Osteocyte (in vitro differentiated cells): ENCODE results near the gene GRIA4. TPM values are rescaled to one million over a fixed set of nuclear protein-coding genes. Genes with fewer than 3 reads are reported as not detected.

Source experiments
- DNase-seq: peaks from one replicate; pipeline ENCODE4 v3.0.0; 2021; ENCODE audit warnings: mixed read lengths; ENCODE audit not compliant: unreplicated experiment; ENCODE audit errors: extremely low spot score
- H3K27ac Mint-ChIP-seq: one replicate; pipeline ENCODE4 v1.8.0; 2021; ENCODE audit warnings: mild to moderate bottlenecking, mixed read lengths; ENCODE audit not compliant: unreplicated experiment
- H3K27me3 Mint-ChIP-seq: one replicate; pipeline ENCODE4 v1.8.0; 2021; ENCODE audit warnings: mixed read lengths; ENCODE audit not compliant: unreplicated experiment
- H3K36me3 Mint-ChIP-seq: one replicate; pipeline ENCODE4 v1.8.0; 2021; ENCODE audit warnings: mixed read lengths; ENCODE audit not compliant: unreplicated experiment
- H3K4me1 Mint-ChIP-seq: one replicate; pipeline ENCODE4 v1.8.0; 2021; ENCODE audit warnings: mixed read lengths; ENCODE audit not compliant: unreplicated experiment
- H3K4me3 Mint-ChIP-seq: one replicate; pipeline ENCODE4 v1.8.0; 2021; ENCODE audit warnings: mild to moderate bottlenecking, moderate library complexity, mixed read lengths; ENCODE audit not compliant: unreplicated experiment
- H3K9me3 Mint-ChIP-seq: one replicate; pipeline ENCODE4 v1.8.0; 2021; ENCODE audit warnings: mixed read lengths; ENCODE audit not compliant: unreplicated experiment
- total RNA-seq: library from RNA; stranded (reverse); gene quantifications from 2 replicates; pipeline ENCODE4 v1.2.1, GENCODE V29; 2021
- TF ChIP-seq, protein P1 (sequence below): fragments of 200-600 bp; sonication (generic); IDR thresholded peaks from 2 replicates; pipeline ENCODE4 v1.5.0; 2021; ENCODE audit warnings: antibody characterized with exemption, mild to moderate bottlenecking, moderate library complexity

GRIA4 gene
- total RNA-seq, 1 donor from 2014 or later, result not detected

DNA sequence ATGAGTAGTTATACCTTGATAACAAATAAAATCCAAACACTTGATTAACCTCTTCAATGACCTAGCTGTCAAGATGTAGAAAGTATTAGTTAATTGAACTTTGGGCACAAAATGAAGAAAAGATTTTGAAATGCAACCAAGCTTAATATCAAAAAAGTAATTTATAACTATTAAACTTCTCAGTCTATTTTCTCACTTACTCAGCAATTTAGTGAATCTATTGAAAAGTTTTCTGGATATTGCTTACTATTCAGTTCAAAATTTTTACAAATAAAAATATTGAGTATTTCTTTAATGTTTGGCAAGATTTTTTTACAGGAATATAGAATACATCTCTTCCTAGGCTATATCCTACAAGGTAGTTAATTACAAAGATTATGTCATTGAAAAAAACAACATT lies 192.5 kb downstream of the GRIA4 start:
- Mint-ChIP-seq H3K36me3 (no peaks in the 10 kb centered on the region), H3K4me3 (no peak overlapping the region), H3K27me3 (no peaks in the 10 kb centered on the region), H3K27ac (no peak overlapping the region), H3K4me1 (no peaks in the 10 kb centered on the region), H3K9me3 (no peaks in the 10 kb centered on the region)
- no peak for DNase-seq
- TF ChIP-seq, protein P1, sequence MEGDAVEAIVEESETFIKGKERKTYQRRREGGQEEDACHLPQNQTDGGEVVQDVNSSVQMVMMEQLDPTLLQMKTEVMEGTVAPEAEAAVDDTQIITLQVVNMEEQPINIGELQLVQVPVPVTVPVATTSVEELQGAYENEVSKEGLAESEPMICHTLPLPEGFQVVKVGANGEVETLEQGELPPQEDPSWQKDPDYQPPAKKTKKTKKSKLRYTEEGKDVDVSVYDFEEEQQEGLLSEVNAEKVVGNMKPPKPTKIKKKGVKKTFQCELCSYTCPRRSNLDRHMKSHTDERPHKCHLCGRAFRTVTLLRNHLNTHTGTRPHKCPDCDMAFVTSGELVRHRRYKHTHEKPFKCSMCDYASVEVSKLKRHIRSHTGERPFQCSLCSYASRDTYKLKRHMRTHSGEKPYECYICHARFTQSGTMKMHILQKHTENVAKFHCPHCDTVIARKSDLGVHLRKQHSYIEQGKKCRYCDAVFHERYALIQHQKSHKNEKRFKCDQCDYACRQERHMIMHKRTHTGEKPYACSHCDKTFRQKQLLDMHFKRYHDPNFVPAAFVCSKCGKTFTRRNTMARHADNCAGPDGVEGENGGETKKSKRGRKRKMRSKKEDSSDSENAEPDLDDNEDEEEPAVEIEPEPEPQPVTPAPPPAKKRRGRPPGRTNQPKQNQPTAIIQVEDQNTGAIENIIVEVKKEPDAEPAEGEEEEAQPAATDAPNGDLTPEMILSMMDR, result no peak

- Mint-ChIP-seq H3K27me3 (peaks cover 4% of the 10 kb centered on the region), H3K27ac (no peak overlapping the region), H3K4me3 (no peak overlapping the region), H3K9me3 (no peaks in the 10 kb centered on the region), H3K4me1 (no peaks in the 10 kb centered on the region), H3K36me3 (no peaks in the 10 kb centered on the region)
- TF ChIP-seq, protein P1, result no peak
- no peak for DNase-seq
Observed at GRCh38 chr11:105811242-105811641, 201.4 kb downstream of the GRIA4 start.

GRCh38 chr11:105821372-105821771 lies 211.5 kb downstream of the GRIA4 start:
- no peaks in the 10 kb centered on the region for H3K4me1 Mint-ChIP-seq
- no peak for DNase-seq
- H3K9me3 Mint-ChIP-seq, result peaks cover 4% of the 10 kb centered on the region
- no peak overlapping the region for H3K4me3 Mint-ChIP-seq
- TF ChIP-seq, protein P1, result no peak
- H3K36me3 Mint-ChIP-seq, result no peaks in the 10 kb centered on the region
- no peak overlapping the region for H3K27ac Mint-ChIP-seq
- H3K27me3 Mint-ChIP-seq, result no peaks in the 10 kb centered on the region

- TF ChIP-seq, protein P1, result no peak
- Mint-ChIP-seq H3K27me3 (no peaks in the 10 kb centered on the region), H3K27ac (no peak overlapping the region), H3K36me3 (no peaks in the 10 kb centered on the region), H3K9me3 (peaks cover 4% of the 10 kb centered on the region), H3K4me3 (no peak overlapping the region), H3K4me1 (no peaks in the 10 kb centered on the region)
- no peak for DNase-seq
Observed at GRCh38 chr11:105821781-105822180, 211.9 kb downstream of the GRIA4 start.

- Mint-ChIP-seq H3K36me3 (no peaks in the 10 kb centered on the region), H3K4me3 (no peak overlapping the region), H3K4me1 (no peaks in the 10 kb centered on the region), H3K27me3 (no peaks in the 10 kb centered on the region), H3K27ac (no peak overlapping the region), H3K9me3 (no peaks in the 10 kb centered on the region)
- TF ChIP-seq, protein P1, result no peak
- no peak for DNase-seq
Observed at GRCh38 chr11:105823495-105824033, 213.7 kb downstream of the GRIA4 start.
